Caco-2 (cell line): Measurements from ENCODE around the gene STUB1. TPM values are rescaled to one million over a fixed set of nuclear protein-coding genes. Genes with fewer than 3 reads are reported as not detected.

Experiments
- BruUV-seq: library from RNA; stranded (reverse); fragments of 400-500 nt; replicated peaks from 2 replicates; lab custom pipeline; 2021; lab: Mats Ljungman, UMichigan
- CTCF ChIA-PET: fragments of 300-600 bp; sonication (Branson Sonifier 250); formaldehyde crosslinking; loops from one replicate; lab custom pipeline; 2022; ENCODE audit warnings: antibody characterized with exemption; lab: Charles Lee
- POLR2A ChIA-PET: fragments of 300-600 bp; sonication (Branson Sonifier 250); formaldehyde crosslinking; loops from one replicate; lab custom pipeline; 2022; ENCODE audit warnings: antibody characterized with exemption; lab: Charles Lee
- DNase-seq, 2 experiments: peaks; one replicate each; pipeline versions ENCODE4 v3.0.0 to v3.0.0-alpha.2; 2020 to 2022
- H3K27me3 ChIP-seq: replicated peaks from 2 replicates; pipeline ENCODE4 v1.6.0; 2011; ENCODE audit warnings: low read length; ENCODE audit not compliant: control insufficient read depth, insufficient read depth
- H3K36me3 ChIP-seq: 2 replicates; pipeline ENCODE4 v1.5.1; 2011; ENCODE audit warnings: low read length; ENCODE audit not compliant: control insufficient read depth, insufficient read depth
- H3K4me1 ChIP-seq: fragments of 250-450 bp; sonication (Bioruptor Pico); 2 replicates; pipeline ENCODE4 v1.5.1; 2020; ENCODE audit warnings: mild to moderate bottlenecking
- H3K4me3 ChIP-seq: 2 replicates; pipeline ENCODE4 v1.5.1; 2011; ENCODE audit warnings: low read depth, mild to moderate bottlenecking, control low read depth, low read length
- H3K9me3 ChIP-seq: fragments of 250-450 bp; sonication (Bioruptor Pico); 2 replicates; pipeline ENCODE4 v1.5.1; 2020; ENCODE audit warnings: mild to moderate bottlenecking, moderate library complexity
- H3K27ac Mint-ChIP-seq: one replicate; pipeline ENCODE4 v1.8.0; 2022; ENCODE audit warnings: mixed read lengths; ENCODE audit not compliant: unreplicated experiment
- H3K27me3 Mint-ChIP-seq: one replicate; pipeline ENCODE4 v1.8.0; 2022; ENCODE audit warnings: mixed read lengths; ENCODE audit not compliant: insufficient read depth, unreplicated experiment
- H3K36me3 Mint-ChIP-seq: one replicate; pipeline ENCODE4 v1.8.0; 2022; ENCODE audit warnings: mild to moderate bottlenecking, mixed read lengths; ENCODE audit not compliant: insufficient read depth, unreplicated experiment
- H3K4me1 Mint-ChIP-seq: one replicate; pipeline ENCODE4 v1.8.0; 2022; ENCODE audit warnings: low read depth, mixed read lengths; ENCODE audit not compliant: unreplicated experiment
- H3K4me3 Mint-ChIP-seq: one replicate; pipeline ENCODE4 v1.8.0; 2022; ENCODE audit warnings: mild to moderate bottlenecking, moderate library complexity, mixed read lengths; ENCODE audit not compliant: unreplicated experiment
- H3K9me3 Mint-ChIP-seq: one replicate; pipeline ENCODE4 v1.8.0; 2022; ENCODE audit warnings: mixed read lengths; ENCODE audit not compliant: unreplicated experiment
- intact Hi-C: fragments of 100-400 bp; cut with micrococcal nuclease; formaldehyde crosslinking; loops from one replicate; pipeline ENCODE4 v1.10.0; 2022; ENCODE audit not compliant: unreplicated experiment
- total RNA-seq: library from RNA; stranded (reverse); gene quantifications from 2 replicates; pipeline ENCODE4 v1.2.3, GENCODE V29; 2022
- TF ChIP-seq, protein P1 (sequence below), 2 experiments: fragments of 200-600 bp in 1 of 2; IDR thresholded peaks; 1 replicate in 1 of 2; 2 replicates in 1 of 2; pipeline versions ENCODE4 v1.5.1 to v1.8.0; 2011 to 2022; ENCODE audit warnings: antibody characterized with exemption in 1 of 2, control low read depth in 1 of 2, inconsistent platforms in 1 of 2, low read depth in 1 of 2, low read length in 1 of 2, mild to moderate bottlenecking in 1 of 2, moderate library complexity in 1 of 2; ENCODE audit not compliant: insufficient read depth in 1 of 2, severe bottlenecking in 1 of 2, unreplicated experiment in 1 of 2

Gene STUB1
- total RNA-seq, 1 experiment from 2014 or later = 77.8 TPM

DNA sequence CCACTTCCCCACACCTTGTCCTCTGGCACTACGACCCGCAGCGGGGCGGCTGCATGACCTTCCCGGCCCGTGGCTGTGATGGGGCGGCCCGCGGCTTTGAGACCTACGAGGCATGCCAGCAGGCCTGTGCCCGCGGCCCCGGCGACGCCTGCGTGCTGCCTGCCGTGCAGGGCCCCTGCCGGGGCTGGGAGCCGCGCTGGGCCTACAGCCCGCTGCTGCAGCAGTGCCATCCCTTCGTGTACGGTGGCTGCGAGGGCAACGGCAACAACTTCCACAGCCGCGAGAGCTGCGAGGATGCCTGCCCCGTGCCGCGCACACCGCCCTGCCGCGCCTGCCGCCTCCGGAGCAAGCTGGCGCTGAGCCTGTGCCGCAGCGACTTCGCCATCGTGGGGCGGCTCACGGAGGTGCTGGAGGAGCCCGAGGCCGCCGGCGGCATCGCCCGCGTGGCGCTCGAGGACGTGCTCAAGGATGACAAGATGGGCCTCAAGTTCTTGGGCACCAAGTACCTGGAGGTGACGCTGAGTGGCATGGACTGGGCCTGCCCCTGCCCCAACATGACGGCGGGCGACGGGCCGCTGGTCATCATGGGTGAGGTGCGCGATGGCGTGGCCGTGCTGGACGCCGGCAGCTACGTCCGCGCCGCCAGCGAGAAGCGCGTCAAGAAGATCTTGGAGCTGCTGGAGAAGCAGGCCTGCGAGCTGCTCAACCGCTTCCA lies 46.7 kb upstream of the STUB1 start:
- BruUV-seq = no TSS peak
- intact Hi-C loops = no loop called here
- Histone ChIP-seq H3K9me3 (no peaks in the 10 kb centered on the region), H3K27me3 (no peaks in the 10 kb centered on the region), H3K36me3 (no peaks in the 10 kb centered on the region), H3K4me3 (no peak overlapping the region), H3K4me1 (peaks cover 10% of the 10 kb centered on the region)
- no peak overlapping the region for H3K27ac Mint-ChIP-seq
- POLR2A ChIA-PET = interaction anchor here (0.5 kb wide), 1 partner anchor 76 kb away, joined by 3 read pairs; no protein-coding TSS in a partner anchor
- no peaks in the 10 kb centered on the region for H3K27me3 Mint-ChIP-seq
- TF ChIP-seq, protein P1, sequence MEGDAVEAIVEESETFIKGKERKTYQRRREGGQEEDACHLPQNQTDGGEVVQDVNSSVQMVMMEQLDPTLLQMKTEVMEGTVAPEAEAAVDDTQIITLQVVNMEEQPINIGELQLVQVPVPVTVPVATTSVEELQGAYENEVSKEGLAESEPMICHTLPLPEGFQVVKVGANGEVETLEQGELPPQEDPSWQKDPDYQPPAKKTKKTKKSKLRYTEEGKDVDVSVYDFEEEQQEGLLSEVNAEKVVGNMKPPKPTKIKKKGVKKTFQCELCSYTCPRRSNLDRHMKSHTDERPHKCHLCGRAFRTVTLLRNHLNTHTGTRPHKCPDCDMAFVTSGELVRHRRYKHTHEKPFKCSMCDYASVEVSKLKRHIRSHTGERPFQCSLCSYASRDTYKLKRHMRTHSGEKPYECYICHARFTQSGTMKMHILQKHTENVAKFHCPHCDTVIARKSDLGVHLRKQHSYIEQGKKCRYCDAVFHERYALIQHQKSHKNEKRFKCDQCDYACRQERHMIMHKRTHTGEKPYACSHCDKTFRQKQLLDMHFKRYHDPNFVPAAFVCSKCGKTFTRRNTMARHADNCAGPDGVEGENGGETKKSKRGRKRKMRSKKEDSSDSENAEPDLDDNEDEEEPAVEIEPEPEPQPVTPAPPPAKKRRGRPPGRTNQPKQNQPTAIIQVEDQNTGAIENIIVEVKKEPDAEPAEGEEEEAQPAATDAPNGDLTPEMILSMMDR (IDR thresholded peaks at IDR 0.05; ENCODE audit: insufficient read depth in 1 of 2, low read depth in 1 of 2, low read length in 1 of 2, severe bottlenecking in 1 of 2, unreplicated experiment in 1 of 2) = no peak
- no peaks in the 10 kb centered on the region for H3K4me1 Mint-ChIP-seq
- H3K36me3 Mint-ChIP-seq = peaks cover 32% of the 10 kb centered on the region
- CTCF ChIA-PET = no interaction called here
- H3K4me3 Mint-ChIP-seq = no peak overlapping the region
- H3K9me3 Mint-ChIP-seq = no peaks in the 10 kb centered on the region
- DNase-seq = no peak

DNA sequence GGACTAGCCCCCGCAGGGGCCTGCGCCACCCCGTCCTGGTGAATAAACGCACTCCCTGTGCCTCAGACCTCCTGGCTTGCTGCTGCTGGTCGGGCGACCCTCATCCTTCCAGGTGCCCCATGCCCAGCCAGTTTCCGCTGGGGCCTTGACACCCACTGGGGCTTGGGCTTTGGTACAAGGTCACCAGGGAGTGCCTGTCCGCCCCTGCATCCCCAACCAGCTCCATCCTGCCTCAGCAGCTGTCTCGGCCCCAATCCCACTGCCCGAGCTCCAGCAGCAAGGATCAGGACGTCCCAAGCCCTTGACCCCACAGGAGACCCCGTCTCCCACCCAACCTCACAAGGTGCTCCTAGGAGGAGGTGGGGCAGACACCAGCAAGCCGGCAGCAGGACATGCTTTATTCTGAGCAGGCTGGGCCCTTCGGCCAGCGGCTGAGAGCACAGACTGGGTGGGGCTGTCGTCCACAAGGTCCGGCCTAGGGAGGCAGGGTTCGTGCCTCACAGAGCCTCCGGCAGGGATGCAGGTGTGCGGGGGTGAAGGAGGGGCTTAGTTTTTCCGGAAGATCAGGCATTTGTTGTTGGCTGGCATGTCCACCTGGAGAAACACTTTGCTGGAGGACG lies 46.0 kb upstream of the STUB1 start:
- H3K27me3 ChIP-seq = no peaks in the 10 kb centered on the region
- no peaks in the 10 kb centered on the region for H3K9me3 ChIP-seq
- Mint-ChIP-seq H3K4me3 (peak overlapping the region; percentile 93), H3K9me3 (no peaks in the 10 kb centered on the region), H3K4me1 (no peaks in the 10 kb centered on the region), H3K36me3 (peaks cover 29% of the 10 kb centered on the region), H3K27me3 (no peaks in the 10 kb centered on the region), H3K27ac (no peak overlapping the region)
- BruUV-seq = no TSS peak
- TF ChIP-seq, protein P1 (IDR thresholded peaks at IDR 0.05; ENCODE audit: insufficient read depth in 1 of 2, low read depth in 1 of 2, low read length in 1 of 2, severe bottlenecking in 1 of 2, unreplicated experiment in 1 of 2) = no peak
- H3K4me3 ChIP-seq = no peak overlapping the region
- no peaks in the 10 kb centered on the region for H3K36me3 ChIP-seq
- no peak for DNase-seq
- ChIA-PET POLR2A (no interaction called here), CTCF (no interaction called here)
- intact Hi-C loops = no loop called here
- peaks cover 10% of the 10 kb centered on the region for H3K4me1 ChIP-seq

DNA sequence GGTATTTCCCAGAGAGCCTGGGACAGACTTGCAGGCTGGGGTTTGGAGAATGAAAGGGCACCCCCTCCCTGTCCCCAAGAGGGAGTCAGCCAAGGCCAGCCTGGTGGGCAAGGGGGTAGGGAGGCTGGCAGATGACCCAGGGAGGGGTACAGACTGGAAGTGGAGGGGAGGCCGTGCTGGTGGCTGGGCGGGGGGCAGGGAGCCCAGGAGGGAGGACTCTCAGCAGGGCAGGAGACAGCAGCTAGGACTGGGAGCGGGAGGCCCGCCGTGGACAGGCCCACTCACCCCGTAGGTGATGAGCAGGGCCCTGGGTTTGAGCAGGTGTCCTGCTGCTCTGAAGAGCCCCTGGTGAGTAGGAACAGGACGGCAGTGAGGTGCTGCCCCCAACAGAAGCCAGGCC lies 45.2 kb upstream of the STUB1 start:
- Mint-ChIP-seq H3K27ac (no peak overlapping the region), H3K36me3 (peaks cover 21% of the 10 kb centered on the region), H3K9me3 (no peaks in the 10 kb centered on the region), H3K4me3 (peak overlapping the region; percentile 93), H3K4me1 (no peaks in the 10 kb centered on the region), H3K27me3 (no peaks in the 10 kb centered on the region)
- BruUV-seq = no TSS peak
- TF ChIP-seq, protein P1 (IDR thresholded peaks at IDR 0.05; ENCODE audit: insufficient read depth in 1 of 2, low read depth in 1 of 2, low read length in 1 of 2, severe bottlenecking in 1 of 2, unreplicated experiment in 1 of 2) = no peak
- H3K4me3 ChIP-seq = peak overlapping the region; percentile 73
- intact Hi-C loops = no loop called here
- ChIA-PET POLR2A (no interaction called here), CTCF (no interaction called here)
- no peaks in the 10 kb centered on the region for H3K36me3 ChIP-seq
- H3K27me3 ChIP-seq = no peaks in the 10 kb centered on the region
- no peaks in the 10 kb centered on the region for H3K9me3 ChIP-seq
- no peak for DNase-seq
- H3K4me1 ChIP-seq = peaks cover 10% of the 10 kb centered on the region
